Vagina (tissue), 2 donors: Measurements from ENCODE around the gene LIN7C.

Experiments used
- CTCF ChIP-seq, 3 experiments: fragments of 450-650 bp in 2 of 3; fragments of 200-600 bp in 1 of 3; sonication (generic) in 1 of 3; IDR thresholded peaks; one replicate each; pipeline ENCODE4 v1.5.1; 2017 to 2019; ENCODE audit warnings: antibody characterized with exemption in 3 of 3, mild to moderate bottlenecking in 2 of 3, moderate library complexity in 2 of 3
- POLR2A ChIP-seq, 2 donors: fragments of 450-650 bp; IDR thresholded peaks; one replicate each; pipeline ENCODE4 v1.6.1; 2017; ENCODE audit warnings: antibody characterized with exemption in 2 of 2, mild to moderate bottlenecking in 2 of 2, moderate library complexity in 2 of 2
- POLR2AphosphoS5 ChIP-seq, 2 donors: sonication (generic); formaldehyde crosslinking; IDR thresholded peaks; one replicate each; pipeline ENCODE4 v1.9.0; 2017; ENCODE audit warnings: antibody characterized with exemption in 2 of 2, mild to moderate bottlenecking in 2 of 2, low read depth in 1 of 2; ENCODE audit not compliant: insufficient read depth in 1 of 2

DNA sequence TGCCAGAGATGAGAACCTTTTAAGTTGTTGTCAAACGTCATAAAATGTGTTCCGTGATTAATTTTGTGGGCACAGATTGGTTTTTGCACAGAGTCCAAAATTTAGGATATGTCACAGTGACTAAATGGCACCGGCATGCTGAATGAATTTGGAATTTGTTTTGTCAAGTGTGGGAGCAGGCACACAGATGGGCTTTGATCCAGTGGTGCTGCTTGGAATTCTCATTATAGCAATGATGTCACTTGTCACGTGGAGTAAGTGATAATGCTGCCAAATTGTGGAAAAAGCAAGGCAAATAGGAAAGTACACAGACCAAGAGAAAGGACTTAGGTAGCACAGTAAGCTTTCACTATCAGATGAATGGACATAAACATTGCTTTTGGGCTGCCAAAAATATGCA, 8.0 kb upstream of the LIN7C start:
- TF ChIP-seq CTCF (IDR thresholded peaks at IDR 0.05) (no peak), POLR2A (IDR thresholded peaks at IDR 0.05) (no peak), POLR2AphosphoS5 (IDR thresholded peaks at IDR 0.05; ENCODE audit: insufficient read depth in 1 of 2, low read depth in 1 of 2) (no peak)
